H9 (cell line): ENCODE results near the gene LIPE. TPM values are rescaled to one million over a fixed set of nuclear protein-coding genes. Genes with fewer than 3 reads are reported as not detected.

Experiments used
- DNase-seq: peaks from one replicate; pipeline ENCODE4 v3.0.0-alpha.2; 2017
- H2AFZ ChIP-seq: one replicate; pipeline ENCODE4 v1.6.1; 2013; ENCODE audit warnings: mild to moderate bottlenecking, low read length, control low read depth, moderate library complexity
- H2AK5ac ChIP-seq: 2 replicates; pipeline ENCODE4 v1.6.1; 2013; ENCODE audit warnings: low read length, control low read depth, mixed read lengths; ENCODE audit not compliant: insufficient read length
- H2BK120ac ChIP-seq: one replicate; pipeline ENCODE4 v1.6.1; 2013; ENCODE audit warnings: low read depth, mild to moderate bottlenecking, low read length, control low read depth, inconsistent platforms; ENCODE audit not compliant: poor library complexity, severe bottlenecking
- H2BK12ac ChIP-seq: 2 replicates; pipeline ENCODE4 v1.6.1; 2013; ENCODE audit warnings: low read length, control low read depth, mixed read lengths, low read depth; ENCODE audit not compliant: insufficient read length
- H2BK15ac ChIP-seq: 2 replicates; pipeline ENCODE4 v1.6.1; 2013; ENCODE audit warnings: low read depth, low read length, control low read depth
- H2BK20ac ChIP-seq: one replicate; pipeline ENCODE4 v1.6.1; 2013; ENCODE audit warnings: low read depth, mild to moderate bottlenecking, low read length, control low read depth, inconsistent platforms; ENCODE audit not compliant: poor library complexity, severe bottlenecking
- H2BK5ac ChIP-seq: 2 replicates; pipeline ENCODE4 v1.6.1; 2013; ENCODE audit warnings: low read length, control low read depth, mixed read lengths; ENCODE audit not compliant: insufficient read length
- H3K14ac ChIP-seq: 2 replicates; pipeline ENCODE4 v1.6.1; 2013; ENCODE audit warnings: low read length, control low read depth; ENCODE audit not compliant: insufficient read depth
- H3K18ac ChIP-seq: 2 replicates; pipeline ENCODE4 v1.6.1; 2013; ENCODE audit warnings: low read depth, mild to moderate bottlenecking, mixed read lengths, low read length, control low read depth; ENCODE audit not compliant: insufficient read length
- H3K23ac ChIP-seq: 2 replicates; pipeline ENCODE4 v1.6.1; 2013; ENCODE audit warnings: low read length, control low read depth, mixed read lengths, low read depth; ENCODE audit not compliant: insufficient read length
- H3K23me2 ChIP-seq: 2 replicates; pipeline ENCODE4 v1.6.1; 2013; ENCODE audit warnings: low read depth, mild to moderate bottlenecking, mixed read lengths, low read length, control low read depth; ENCODE audit not compliant: insufficient read length, poor library complexity, severe bottlenecking
- H3K27ac ChIP-seq: 2 replicates; pipeline ENCODE4 v1.5.1; 2013; ENCODE audit warnings: low read length, control low read depth, mixed read lengths, low read depth; ENCODE audit not compliant: insufficient read length
- H3K27me3 ChIP-seq: 2 replicates; pipeline ENCODE4 v1.6.1; 2013; ENCODE audit warnings: low read length, control low read depth, inconsistent platforms; ENCODE audit not compliant: insufficient read depth
- H3K4ac ChIP-seq: 2 replicates; pipeline ENCODE4 v1.6.1; 2013; ENCODE audit warnings: low read depth, mild to moderate bottlenecking, control low read depth, inconsistent platforms, low read length, moderate library complexity
- H3K4me1 ChIP-seq: 2 replicates; pipeline ENCODE4 v1.6.1; 2013; ENCODE audit warnings: low read length, control low read depth, inconsistent platforms; ENCODE audit not compliant: insufficient read depth
- H3K4me2 ChIP-seq: 2 replicates; pipeline ENCODE4 v1.6.1; 2013; ENCODE audit warnings: low read length, control low read depth, mixed read lengths; ENCODE audit not compliant: insufficient read length, insufficient read depth
- H3K56ac ChIP-seq: 2 replicates; pipeline ENCODE4 v1.6.1; 2013; ENCODE audit warnings: low read depth, mild to moderate bottlenecking, mixed read lengths, low read length, control low read depth; ENCODE audit not compliant: insufficient read length
- H3K79me1 ChIP-seq: 2 replicates; pipeline ENCODE4 v1.6.1; 2013; ENCODE audit warnings: low read depth, mild to moderate bottlenecking, moderate library complexity, low read length, control low read depth, inconsistent platforms; ENCODE audit not compliant: insufficient read depth, poor library complexity, severe bottlenecking
- H3K79me2 ChIP-seq: 2 replicates; pipeline ENCODE4 v1.6.1; 2013; ENCODE audit warnings: low read length, control low read depth, inconsistent platforms; ENCODE audit not compliant: insufficient read depth
- H3K9ac ChIP-seq: 2 replicates; pipeline ENCODE4 v1.6.1; 2013; ENCODE audit warnings: low read length, control low read depth, mixed read lengths; ENCODE audit not compliant: insufficient read length; ENCODE audit errors: extremely low read depth
- H3K9me3 ChIP-seq: one replicate; pipeline ENCODE4 v1.6.1; 2013; ENCODE audit warnings: low read depth, low read length, inconsistent platforms; ENCODE audit not compliant: control insufficient read depth
- H3T11ph ChIP-seq: one replicate; pipeline ENCODE4 v1.6.1; 2013; ENCODE audit warnings: mild to moderate bottlenecking, low read length, control low read depth, inconsistent platforms
- H4K20me1 ChIP-seq: one replicate; pipeline ENCODE4 v1.6.1; 2013; ENCODE audit not compliant: control insufficient read depth, insufficient read length, insufficient read depth
- H4K5ac ChIP-seq: 2 replicates; pipeline ENCODE4 v1.6.1; 2013; ENCODE audit warnings: low read depth, mild to moderate bottlenecking, mixed read lengths, low read length, control low read depth; ENCODE audit not compliant: insufficient read length
- H4K8ac ChIP-seq: replicated peaks from 2 replicates; pipeline ENCODE4 v1.6.1; 2013; ENCODE audit warnings: low read length, control low read depth, mixed read lengths, low read depth; ENCODE audit not compliant: insufficient read length
- H4K91ac ChIP-seq: 2 replicates; pipeline ENCODE4 v1.6.1; 2013; ENCODE audit warnings: low read depth, mild to moderate bottlenecking, moderate library complexity, mixed read lengths, low read length, control low read depth; ENCODE audit not compliant: insufficient read length
- H3K27ac Mint-ChIP-seq, 3 experiments: 2 replicates in 2 of 3; 3 replicates in 1 of 3; pipeline ENCODE4 v1.8.0; 2020 to 2021; ENCODE audit warnings: mixed read lengths in 3 of 3, mild to moderate bottlenecking in 1 of 3, moderate library complexity in 1 of 3
- H3K27me3 Mint-ChIP-seq: 2 replicates; pipeline ENCODE4 v1.8.0; 2021; ENCODE audit warnings: low read depth, mild to moderate bottlenecking, moderate library complexity, mixed read lengths
- H3K36me3 Mint-ChIP-seq, 3 experiments: 2 replicates in 2 of 3; 3 replicates in 1 of 3; pipeline ENCODE4 v1.8.0; 2020 to 2021; ENCODE audit warnings: low read depth in 3 of 3, mixed read lengths in 3 of 3; ENCODE audit not compliant: insufficient read depth in 1 of 3
- H3K4me1 Mint-ChIP-seq, 2 experiments: 2 replicates each; pipeline ENCODE4 v1.8.0; 2020; ENCODE audit warnings: mixed read lengths in 2 of 2
- H3K4me3 Mint-ChIP-seq, 2 experiments: 2 replicates in 1 of 2; 3 replicates in 1 of 2; pipeline ENCODE4 v1.8.0; 2020 to 2021; ENCODE audit warnings: mild to moderate bottlenecking in 2 of 2, mixed read lengths in 2 of 2, moderate library complexity in 1 of 2
- H3K9me3 Mint-ChIP-seq, 2 experiments: 2 replicates in 1 of 2; 3 replicates in 1 of 2; pipeline ENCODE4 v1.8.0; 2020; ENCODE audit warnings: mild to moderate bottlenecking in 2 of 2, mixed read lengths in 2 of 2, moderate library complexity in 1 of 2
- CTCF ChIP-seq: fragments of 200-600 bp; sonication (generic); conservative IDR thresholded peaks from 3 replicates; pipeline ENCODE4 v1.8.0; 2021; ENCODE audit warnings: antibody characterized with exemption, mild to moderate bottlenecking
- WGBS: extraction: QIAGEN DNeasy Blood & Tissue Kit; methylation state at CpG from one replicate; pipeline ENCODE4 v1.1.7; 2013; ENCODE audit warnings: missing lambda C conversion rate, low lambda C conversion rate, mixed read lengths; ENCODE audit not compliant: insufficient read length; ENCODE audit errors: extremely low coverage; 5-methylcytosine and 5-hydroxymethylcytosine counted together
- total RNA-seq: library from RNA; stranded (reverse); gene quantifications from 2 replicates; pipeline ENCODE4 v1.2.1, GENCODE V29; 2021

The LIPE gene
- total RNA-seq, 1 experiment from 2014 or later = 6.3 TPM

- Histone ChIP-seq H2BK12ac (no peak overlapping the region), H4K20me1 (no peaks in the 10 kb centered on the region), H3K14ac (no peak overlapping the region), H3K56ac (no peak overlapping the region), H3T11ph (no peak overlapping the region), H3K79me2 (no peaks in the 10 kb centered on the region), H3K27me3 (no peaks in the 10 kb centered on the region; the same call in 1 of the 2 replicates), H4K8ac (no peak overlapping the region), H3K79me1 (no peaks in the 10 kb centered on the region), H3K4me1 (no peaks in the 10 kb centered on the region), H2BK15ac (no peak overlapping the region), H3K9me3 (no peaks in the 10 kb centered on the region), H3K4ac (no peak overlapping the region), H3K23ac (no peak overlapping the region), H3K27ac (no peak overlapping the region), H3K18ac (no peak overlapping the region), H4K5ac (no peak overlapping the region), H2BK5ac (no peak overlapping the region), H4K91ac (no peak overlapping the region), H3K4me2 (no peak overlapping the region), H2AK5ac (no peak overlapping the region), H2BK120ac (no peak overlapping the region), H2AFZ (no peak overlapping the region), H3K23me2 (no peaks in the 10 kb centered on the region), H3K9ac (no peak overlapping the region), H2BK20ac (no peak overlapping the region)
- peaks cover 9 to 38% (median 20%) of the 10 kb centered on the region in 3 experiments; a peak in 6 of 7 replicates for H3K36me3 Mint-ChIP-seq
- peaks cover 11 to 16% of the 10 kb centered on the region in 2 experiments; a peak in 3 of 4 replicates for H3K4me1 Mint-ChIP-seq
- WGBS = no CpG with 5 or more reads among the region's 6 CpGs
- DNase-seq = no peak
- H3K27me3 Mint-ChIP-seq = peaks cover 80% of the 10 kb centered on the region
- no peak overlapping the region for H3K4me3 Mint-ChIP-seq
- TF ChIP-seq CTCF = no peak
- H3K9me3 Mint-ChIP-seq = no peaks in the 10 kb centered on the region
- no peak overlapping the region for H3K27ac Mint-ChIP-seq
Observed at GRCh38 chr19:42409477-42409876, 17.7 kb downstream of the LIPE start.
